GM12872 (cell line): ENCODE measurements around the gene STX7.

Experiments
- CTCF ChIP-seq: IDR thresholded peaks from 3 replicates; pipeline ENCODE4 v1.5.1; 2011; ENCODE audit warnings: low read depth, mild to moderate bottlenecking, low read length, moderate library complexity; ENCODE audit not compliant: insufficient read depth

The STX7 gene

GRCh38 chr6:132491881-132492280, 21.0 kb downstream of the STX7 start:
- no peak for TF ChIP-seq CTCF

GRCh38 chr6:132491303-132491702, 21.6 kb downstream of the STX7 start:
- TF ChIP-seq CTCF = no peak

GRCh38 chr6:132490478-132491204, 22.3 kb downstream of the STX7 start:
- no peak for TF ChIP-seq CTCF

- TF ChIP-seq CTCF = no peak
Measured at GRCh38 chr6:132490024-132490423, 22.9 kb downstream of the STX7 start.

- TF ChIP-seq CTCF = no peak
Measured at GRCh38 chr6:132489376-132489775, 23.5 kb downstream of the STX7 start.

GRCh38 chr6:132487762-132488161, 25.2 kb downstream of the STX7 start:
- no peak for TF ChIP-seq CTCF

GRCh38 chr6:132484680-132485018, 28.3 kb downstream of the STX7 start:
- no peak for TF ChIP-seq CTCF
